Mesodermal cell (in vitro differentiated cells): ENCODE results near the gene HOXB6.

ENCODE experiments used
- H3K27ac ChIP-seq: 2 replicates; pipeline ENCODE4 v1.7.0; 2013; ENCODE audit warnings: mild to moderate bottlenecking, low read depth, low read length, moderate library complexity; ENCODE audit not compliant: severe bottlenecking
- H3K36me3 ChIP-seq: 2 replicates; pipeline ENCODE4 v1.7.1; 2013; ENCODE audit warnings: mild to moderate bottlenecking, low read length, moderate library complexity; ENCODE audit not compliant: control insufficient read depth, insufficient read depth
- H3K4me1 ChIP-seq: one replicate; pipeline ENCODE4 v1.7.1; 2013; ENCODE audit warnings: mild to moderate bottlenecking, low read length; ENCODE audit not compliant: insufficient read depth, control insufficient read depth, poor library complexity, severe bottlenecking
- H3K4me3 ChIP-seq: 2 replicates; pipeline ENCODE4 v1.7.0; 2013; ENCODE audit warnings: low read length, control low read depth, mild to moderate bottlenecking; ENCODE audit not compliant: insufficient read depth, poor library complexity, severe bottlenecking; ENCODE audit errors: extremely low read depth
- H3K9me3 ChIP-seq: 2 replicates; pipeline ENCODE4 v1.7.1; 2013; ENCODE audit warnings: mild to moderate bottlenecking, low read length, moderate library complexity; ENCODE audit not compliant: control insufficient read depth
- WGBS, 2 experiments: methylation state at CpG; one replicate each; pipeline ENCODE4 v1.1.5; 2013; ENCODE audit warnings: missing lambda C conversion rate in 2 of 2; ENCODE audit not compliant: insufficient coverage in 2 of 2; 5-methylcytosine and 5-hydroxymethylcytosine counted together

HOXB6 gene

DNA sequence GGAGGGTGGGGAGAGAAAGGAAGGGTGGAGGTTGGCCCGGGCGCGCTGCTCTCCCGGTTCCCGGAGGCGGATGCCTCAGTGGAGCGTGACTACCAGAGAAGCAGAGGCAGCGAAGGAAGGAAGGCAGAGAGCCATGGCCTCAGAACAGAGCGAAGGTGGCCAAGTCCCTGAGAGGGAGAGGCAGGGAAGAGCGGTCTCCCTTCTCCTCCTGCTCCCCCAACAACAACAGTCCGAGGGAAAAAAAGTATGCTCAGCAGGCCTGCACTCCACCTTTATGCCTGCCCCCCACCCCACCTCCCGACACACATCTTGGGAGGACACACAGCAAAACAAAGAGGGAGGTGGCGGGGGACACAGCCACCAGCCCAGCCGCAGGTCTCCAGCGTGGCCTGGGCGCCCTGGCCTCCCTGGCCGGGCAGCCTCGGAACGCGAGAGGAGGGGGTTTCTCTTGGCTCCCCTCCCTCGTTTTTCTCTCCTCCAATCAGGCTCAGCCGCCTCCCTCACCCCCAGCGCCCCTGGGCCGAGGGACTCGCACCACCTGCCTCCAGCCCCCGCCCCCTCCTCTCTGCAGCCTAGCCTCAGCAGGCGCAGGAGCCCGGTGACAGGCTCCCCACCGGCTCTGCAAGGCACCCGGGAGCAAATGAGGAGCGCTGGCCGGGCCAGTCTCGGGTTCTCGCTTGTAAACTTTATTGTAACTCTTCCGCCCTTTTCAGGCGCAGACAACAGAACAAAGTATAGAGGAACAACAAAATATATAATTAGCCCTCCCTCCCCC, 7.1 kb upstream of the HOXB6 start:
- no peaks in the 10 kb centered on the region for H3K9me3 ChIP-seq
- peak overlapping the region; percentile 83 for H3K27ac ChIP-seq
- H3K4me3 ChIP-seq: peak overlapping the region; percentile 45
- 3 to 4% methylated on average over 13 to 21 of the region's 36 CpGs for WGBS, 2 experiments
- H3K36me3 ChIP-seq: no peaks in the 10 kb centered on the region
- peaks cover 18% of the 10 kb centered on the region for H3K4me1 ChIP-seq

DNA sequence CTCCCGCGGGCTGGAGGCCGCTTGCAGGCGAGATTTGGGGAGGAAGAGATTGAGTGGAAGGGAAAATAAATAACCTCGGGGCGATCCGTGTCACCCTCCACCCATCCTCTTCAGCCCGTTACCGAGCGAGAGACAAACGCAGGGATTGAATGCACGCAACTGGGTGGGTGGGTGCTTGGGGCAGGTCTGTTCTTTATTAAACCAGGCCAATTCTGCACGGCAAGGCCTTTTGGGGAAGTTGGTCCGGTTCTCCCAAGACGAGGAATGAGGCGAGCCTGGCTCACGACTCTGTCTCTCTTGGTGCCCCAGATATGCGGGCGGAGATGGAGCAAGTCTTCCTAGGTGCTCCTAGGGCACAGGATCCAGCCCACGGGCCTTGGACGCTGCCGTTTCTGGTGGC, 6.4 kb upstream of the HOXB6 start:
- peaks cover 18% of the 10 kb centered on the region for H3K4me1 ChIP-seq
- no peaks in the 10 kb centered on the region for H3K9me3 ChIP-seq
- peak overlapping the region; percentile 45 for H3K4me3 ChIP-seq
- 6 to 8% methylated on average over 11 to 17 of the region's 22 CpGs for WGBS, 2 experiments
- H3K27ac ChIP-seq: peak overlapping the region; percentile 83
- H3K36me3 ChIP-seq: no peaks in the 10 kb centered on the region

GRCh38 chr17:48610282-48611211, 5.8 kb upstream of the HOXB6 start, which contains the start of gene HOXB7:
TSS of gene HOXB7 (minus strand) at chr17:48611017. CDS start at chr17:48610918, 99 bp downstream.
- peaks cover 18% of the 10 kb centered on the region for H3K4me1 ChIP-seq
- no peaks in the 10 kb centered on the region for H3K36me3 ChIP-seq
- H3K4me3 ChIP-seq: peak within 1 kb of the TSS; percentile 45
- H3K9me3 ChIP-seq: no peaks in the 10 kb centered on the region
- peak within 1 kb of the TSS; percentile 83 for H3K27ac ChIP-seq
- 1 to 3% methylated on average over 49 to 57 of the region's 79 CpGs for WGBS, 2 experiments

DNA sequence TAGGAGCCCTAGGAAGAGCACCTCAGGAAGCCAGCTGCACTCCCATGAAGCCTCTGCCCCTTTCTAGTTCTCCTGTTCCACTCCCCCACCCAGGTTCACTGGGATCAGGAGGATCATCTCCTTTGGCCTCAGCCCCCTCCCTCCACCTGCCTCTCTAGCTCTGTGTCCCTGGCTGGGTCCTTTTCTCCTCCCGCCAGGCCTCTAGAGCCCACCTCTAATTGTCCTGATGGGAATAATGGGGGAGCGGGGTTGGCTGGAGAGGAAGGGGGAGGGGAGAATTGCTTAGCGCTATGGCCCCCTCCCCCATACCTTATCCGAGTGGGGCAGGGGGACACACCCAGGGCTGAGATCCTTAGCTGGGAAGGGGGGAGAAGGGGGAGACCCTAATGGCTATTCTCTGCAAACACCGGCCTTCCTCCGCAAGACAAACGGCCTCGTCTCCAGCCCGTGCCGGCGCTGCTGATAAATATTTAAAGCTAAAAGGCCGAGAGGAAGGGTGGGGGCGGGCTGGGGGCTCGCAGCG, 5.0 kb upstream of the HOXB6 start:
- Histone ChIP-seq H3K9me3 (no peaks in the 10 kb centered on the region), H3K36me3 (no peaks in the 10 kb centered on the region), H3K27ac (peak overlapping the region; percentile 83), H3K4me1 (peaks cover 18% of the 10 kb centered on the region), H3K4me3 (peak overlapping the region; percentile 45)
- 0% methylated on average over 11 of the region's 15 CpGs; no CpG with 5 or more reads in 1 of the 2 experiments for WGBS, 2 experiments

DNA sequence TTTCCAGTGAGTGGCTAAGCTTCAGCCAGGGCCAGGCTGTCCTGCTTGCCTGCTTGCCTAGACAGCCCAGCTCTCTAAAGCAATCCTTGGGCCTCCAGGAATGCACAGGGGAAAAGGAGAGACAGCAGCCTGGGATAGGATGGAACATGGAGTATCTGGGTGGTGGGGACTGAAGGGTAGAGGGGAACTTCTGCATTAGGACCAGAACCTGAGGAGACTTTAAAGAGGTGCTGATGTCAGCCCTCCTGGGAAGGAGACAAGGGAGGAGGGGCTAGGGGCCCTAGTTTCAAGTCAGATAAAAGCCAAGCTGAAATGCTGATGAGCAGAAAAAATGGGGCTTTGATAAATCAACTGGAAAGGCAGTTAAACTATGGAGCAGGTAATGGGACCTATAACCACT, 4.2 kb upstream of the HOXB6 start:
- no peaks in the 10 kb centered on the region for H3K36me3 ChIP-seq
- no peak overlapping the region for H3K4me3 ChIP-seq
- H3K4me1 ChIP-seq: peaks cover 18% of the 10 kb centered on the region
- H3K9me3 ChIP-seq: no peaks in the 10 kb centered on the region
- peak overlapping the region; percentile 83 for H3K27ac ChIP-seq

DNA sequence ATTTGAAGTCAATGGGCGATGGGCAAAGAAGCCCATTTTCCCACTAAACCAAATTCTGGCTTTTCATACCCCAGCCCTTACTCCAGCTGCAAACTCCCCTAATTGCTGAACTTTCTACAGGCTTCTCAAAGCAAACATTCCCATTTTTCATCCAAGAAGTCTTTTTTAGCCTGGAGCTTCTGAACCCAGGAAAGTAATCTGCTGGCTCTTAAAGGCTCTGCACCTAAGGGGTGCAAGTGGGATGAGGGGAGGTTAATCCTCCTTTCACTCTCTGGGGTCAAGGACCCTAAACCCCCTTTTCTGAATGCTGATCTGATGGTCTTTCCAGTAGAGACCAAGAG, 3.7 kb upstream of the HOXB6 start:
- peak overlapping the region; percentile 83 for H3K27ac ChIP-seq
- no peaks in the 10 kb centered on the region for H3K9me3 ChIP-seq
- no peaks in the 10 kb centered on the region for H3K36me3 ChIP-seq
- 100% methylated on average over 1 of the region's 1 CpG; no CpG with 5 or more reads in 1 of the 2 experiments for WGBS, 2 experiments
- peaks cover 18% of the 10 kb centered on the region for H3K4me1 ChIP-seq
- H3K4me3 ChIP-seq: no peak overlapping the region

DNA sequence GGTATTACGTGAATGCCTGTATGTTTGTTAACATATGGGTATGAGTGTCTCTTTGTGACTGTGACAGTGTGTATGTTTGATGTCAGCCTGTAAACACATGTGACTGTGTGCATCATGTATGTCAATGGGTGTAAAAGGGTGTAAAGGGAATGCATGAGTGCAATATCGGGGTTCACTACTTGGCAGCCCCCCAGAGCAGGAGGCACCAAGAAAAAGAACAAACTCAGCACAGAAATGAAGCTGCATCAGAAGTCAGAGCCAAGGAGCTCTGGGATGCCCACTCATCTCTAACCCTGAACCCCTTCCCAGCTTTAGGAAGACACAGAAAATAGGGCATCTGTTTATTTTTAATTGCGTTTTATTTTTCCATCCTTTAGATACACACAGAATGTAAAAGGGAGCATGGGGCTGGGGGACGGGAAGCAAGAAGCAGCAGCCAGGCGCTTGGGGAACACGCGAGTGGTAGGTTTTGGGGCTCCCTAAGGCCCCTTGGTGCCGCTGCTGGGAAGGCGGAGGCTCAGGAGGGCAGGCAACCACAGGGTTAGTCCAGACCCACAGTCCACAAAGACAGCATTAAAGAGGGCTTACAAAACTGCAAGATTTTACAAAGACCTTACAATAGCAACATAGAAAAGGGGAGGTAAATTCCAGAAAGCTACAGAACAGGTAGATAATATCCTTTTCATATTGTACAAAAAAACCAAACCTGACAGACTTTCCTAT, 2.3 kb upstream of the HOXB6 start:
- 21 to 41% methylated on average over 5 to 6 of the region's 9 CpGs for WGBS, 2 experiments
- peak overlapping the region; percentile 73 for H3K27ac ChIP-seq
- no peaks in the 10 kb centered on the region for H3K9me3 ChIP-seq
- H3K4me1 ChIP-seq: peaks cover 18% of the 10 kb centered on the region
- no peaks in the 10 kb centered on the region for H3K36me3 ChIP-seq
- no peak overlapping the region for H3K4me3 ChIP-seq

- Histone ChIP-seq H3K4me1 (peaks cover 21% of the 10 kb centered on the region), H3K9me3 (no peaks in the 10 kb centered on the region), H3K4me3 (peak overlapping the region; percentile 5), H3K36me3 (no peaks in the 10 kb centered on the region), H3K27ac (peak overlapping the region; percentile 73)
- whole genome bisulfite sequencing, 2 experiments: 10 to 13% methylated on average over 23 of the region's 41 CpGs
These were observed 1.5 kb upstream of the HOXB6 start for GRCh38 chr17:48605991-48606891.

- peak overlapping the region; percentile 73 for H3K27ac ChIP-seq
- WGBS, 2 experiments: 4 to 12% methylated on average over 7 to 8 of the region's 10 CpGs
- H3K9me3 ChIP-seq: no peaks in the 10 kb centered on the region
- no peaks in the 10 kb centered on the region for H3K36me3 ChIP-seq
- H3K4me1 ChIP-seq: peaks cover 15% of the 10 kb centered on the region
- no peak overlapping the region for H3K4me3 ChIP-seq
These were observed 678 bp upstream of the HOXB6 start for GRCh38 chr17:48605409-48605919.
